ENCODE measurements around the gene OR1F1. TPM values are rescaled to one million over a fixed set of nuclear protein-coding genes. Genes with fewer than 3 reads are reported as not detected.
"Not testable (repeated sequence)": the region's sequence is repeated elsewhere in the genome, so short reads cannot be mapped to it uniquely, and the experiment has no call there.

The OR1F1 gene
- polyA plus RNA-seq, 3 donors: not detected

DNA sequence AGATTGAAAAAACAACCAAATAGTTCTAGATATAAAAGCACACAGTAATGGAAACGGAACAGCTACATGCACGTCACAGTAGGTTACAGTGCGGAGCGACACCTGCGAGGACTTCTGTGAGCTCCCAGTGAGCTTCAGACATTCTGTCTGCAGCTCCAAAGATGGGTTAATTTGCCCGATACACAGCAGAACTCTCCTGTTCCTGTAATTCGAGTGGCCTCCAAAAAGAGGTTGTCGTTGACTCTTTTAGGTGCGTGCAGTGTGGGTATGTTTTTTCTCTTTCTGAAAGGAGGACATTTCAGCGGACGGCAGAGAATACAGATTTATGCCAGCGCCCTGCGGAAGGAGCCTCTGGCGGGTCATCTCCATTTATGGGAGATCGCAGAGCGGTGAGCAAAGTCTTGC lies 2.9 kb downstream of the OR1F1 start:
- WGBS, 3 donors: 9 to 13% (median 12%) methylated on average over 16 of the region's 16 CpGs
- H3K27ac ChIP-seq (ENCODE audit: low read depth, low read length): no peak overlapping the region

DNA sequence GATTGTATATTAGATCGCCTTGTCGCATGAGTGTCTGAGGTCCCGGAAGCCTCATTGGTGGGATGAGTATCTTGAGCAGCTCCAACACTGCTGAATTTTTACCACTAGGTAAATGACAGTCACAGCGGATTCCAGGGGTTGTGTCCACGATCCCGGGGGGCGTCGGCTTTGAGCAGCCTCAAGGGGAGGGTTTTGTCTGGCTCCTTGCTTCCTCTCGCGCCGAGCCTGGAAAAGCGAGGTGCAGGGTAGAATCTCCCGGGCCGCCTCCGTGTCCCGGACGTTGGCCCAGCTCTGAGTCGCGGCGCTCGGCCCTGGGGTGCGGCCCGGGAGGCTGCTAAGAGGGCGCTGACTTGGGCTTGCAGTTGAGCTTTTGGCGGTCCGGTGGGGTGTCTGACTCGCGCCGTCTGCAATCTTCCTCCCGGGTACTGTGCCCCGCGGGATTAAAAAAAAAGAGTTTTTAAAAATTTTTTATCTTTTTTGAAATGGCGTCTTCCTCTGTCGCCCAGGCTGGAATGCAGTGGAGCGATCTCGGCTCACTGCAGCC lies 4.5 kb downstream of the OR1F1 start:
- WGBS, 3 donors: 29 to 44% (median 31%) methylated on average over 34 to 36 of the region's 36 CpGs

GRCh38 chr16:3193221-3194212 lies 5.5 kb downstream of the OR1F1 start:
- no peak overlapping the region for H3K27ac ChIP-seq (ENCODE audit: low read depth, low read length)
- WGBS, 3 donors: 61 to 72% (median 64%) methylated on average over 49 of the region's 49 CpGs

More for the DNA sequence above, 4.5 kb downstream of the OR1F1 start:
- no peak overlapping the region for H3K27ac ChIP-seq (ENCODE audit: low read depth, low read length)

DNA sequence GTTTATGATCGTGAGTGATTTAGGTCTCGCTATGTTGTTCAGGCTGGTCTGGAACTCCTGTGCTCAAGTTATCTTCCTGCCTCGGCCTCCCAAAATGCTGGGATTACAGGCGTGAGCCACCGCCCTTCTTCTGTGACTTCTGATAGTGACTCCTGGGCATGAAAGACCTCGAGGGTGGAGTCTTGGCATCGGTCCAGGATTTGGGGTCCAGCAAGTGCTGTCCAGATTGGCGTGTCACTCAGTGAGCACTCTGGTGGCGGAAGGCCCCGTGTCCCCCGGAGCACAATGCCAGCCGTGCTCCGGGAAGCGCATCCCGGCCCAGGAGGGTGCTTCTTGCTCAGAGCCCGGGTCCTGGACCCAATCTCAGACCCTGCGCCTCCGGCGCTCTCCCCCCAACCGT lies 6.8 kb downstream of the OR1F1 start:
- no peak overlapping the region for H3K27ac ChIP-seq (ENCODE audit: low read depth, low read length)
- 68 to 84% (median 82%) methylated on average over 20 of the region's 20 CpGs for WGBS, 3 donors

GRCh38 chr16:3195975-3196374 lies 8.0 kb downstream of the OR1F1 start:
- H3K27ac ChIP-seq (ENCODE audit: low read depth, low read length): no peak overlapping the region
- WGBS, 3 donors: 57 to 68% (median 68%) methylated on average over 10 of the region's 10 CpGs

GRCh38 chr16:3197694-3198333 lies 9.8 kb downstream of the OR1F1 start:
- 60 to 64% (median 64%) methylated on average over 3 of the region's 3 CpGs for WGBS, 3 donors
- H3K27ac ChIP-seq (ENCODE audit: low read depth, low read length): not testable (repeated sequence)

DNA sequence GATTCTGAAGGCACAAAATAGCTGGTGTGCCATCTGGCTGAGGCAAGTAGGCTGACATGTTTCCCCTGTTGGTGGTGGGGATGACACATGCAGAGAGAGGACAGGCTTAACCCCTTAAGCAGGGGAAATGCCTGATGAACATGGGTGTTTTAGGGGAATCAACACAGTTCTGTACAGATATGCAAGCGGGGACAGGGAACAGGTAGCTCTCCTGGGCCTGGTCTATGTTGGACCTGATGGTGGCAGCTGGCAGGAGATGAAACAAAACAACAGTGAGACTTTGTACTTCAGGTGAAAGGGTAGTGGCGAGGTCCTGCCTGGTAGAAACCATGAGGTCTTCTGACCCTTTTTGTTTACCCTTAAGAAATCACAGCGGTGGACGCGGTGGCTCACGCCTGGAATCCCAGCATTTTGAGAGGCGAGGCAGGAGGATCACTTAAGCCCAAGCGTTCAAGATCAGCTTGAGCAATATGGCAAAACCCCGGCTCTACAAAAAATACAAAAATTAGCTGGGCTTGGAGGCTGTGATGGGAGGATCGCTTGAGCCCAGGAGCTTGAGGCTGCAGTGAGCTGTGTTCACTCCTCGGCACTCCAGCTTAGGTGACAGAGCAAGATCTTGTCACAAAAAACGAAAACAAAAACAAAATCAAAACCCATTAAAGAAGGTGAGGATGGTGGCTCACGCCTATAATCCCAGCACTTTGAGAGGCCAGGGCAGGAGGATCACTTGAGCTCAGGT lies 10.5 kb downstream of the OR1F1 start:
- 60 to 80% (median 76%) methylated on average over 13 of the region's 13 CpGs for WGBS, 3 donors

DNA sequence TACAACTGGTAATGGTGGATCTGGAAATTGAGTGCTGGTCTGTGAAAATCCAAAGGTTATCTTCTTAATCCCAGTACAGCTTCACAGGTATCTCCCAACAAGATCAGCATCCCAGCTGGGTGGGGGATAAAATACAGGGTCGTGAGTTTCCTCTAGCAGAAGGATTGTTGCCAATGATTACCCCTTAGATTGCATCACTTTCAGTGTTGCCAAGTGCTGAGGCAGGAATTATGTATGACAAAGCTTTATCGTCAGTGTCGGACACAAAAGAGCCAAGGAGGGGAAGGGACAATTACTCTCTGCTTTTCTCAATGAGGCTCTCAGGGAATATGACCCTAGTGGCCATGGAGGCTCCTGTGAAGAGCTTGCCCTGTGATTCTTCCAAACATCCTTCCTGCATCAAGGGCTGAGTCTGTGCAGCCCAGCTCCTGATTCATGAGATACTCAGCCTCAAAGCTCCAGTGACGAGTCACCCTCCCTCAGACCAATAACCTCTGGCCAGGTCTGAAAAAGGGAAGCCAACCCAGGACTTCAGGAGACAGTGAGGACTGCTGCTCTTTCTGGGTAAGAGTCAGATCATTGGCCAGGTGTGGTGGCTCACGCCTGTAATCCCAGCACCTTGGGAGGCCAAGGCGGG lies 15.0 kb downstream of the OR1F1 start:
- no peak overlapping the region for H3K27ac ChIP-seq (ENCODE audit: low read depth, low read length)
- WGBS, 3 donors: 65 to 69% (median 69%) methylated on average over 6 of the region's 6 CpGs

More for the DNA sequence above, 10.5 kb downstream of the OR1F1 start:
- H3K27ac ChIP-seq (ENCODE audit: low read depth, low read length): no peak overlapping the region

GRCh38 chr16:3205939-3206338 lies 17.9 kb downstream of the OR1F1 start:
- 52 to 70% (median 57%) methylated on average over 3 of the region's 3 CpGs for WGBS, 3 donors
- H3K27ac ChIP-seq (ENCODE audit: low read depth, low read length): not testable (repeated sequence)

DNA sequence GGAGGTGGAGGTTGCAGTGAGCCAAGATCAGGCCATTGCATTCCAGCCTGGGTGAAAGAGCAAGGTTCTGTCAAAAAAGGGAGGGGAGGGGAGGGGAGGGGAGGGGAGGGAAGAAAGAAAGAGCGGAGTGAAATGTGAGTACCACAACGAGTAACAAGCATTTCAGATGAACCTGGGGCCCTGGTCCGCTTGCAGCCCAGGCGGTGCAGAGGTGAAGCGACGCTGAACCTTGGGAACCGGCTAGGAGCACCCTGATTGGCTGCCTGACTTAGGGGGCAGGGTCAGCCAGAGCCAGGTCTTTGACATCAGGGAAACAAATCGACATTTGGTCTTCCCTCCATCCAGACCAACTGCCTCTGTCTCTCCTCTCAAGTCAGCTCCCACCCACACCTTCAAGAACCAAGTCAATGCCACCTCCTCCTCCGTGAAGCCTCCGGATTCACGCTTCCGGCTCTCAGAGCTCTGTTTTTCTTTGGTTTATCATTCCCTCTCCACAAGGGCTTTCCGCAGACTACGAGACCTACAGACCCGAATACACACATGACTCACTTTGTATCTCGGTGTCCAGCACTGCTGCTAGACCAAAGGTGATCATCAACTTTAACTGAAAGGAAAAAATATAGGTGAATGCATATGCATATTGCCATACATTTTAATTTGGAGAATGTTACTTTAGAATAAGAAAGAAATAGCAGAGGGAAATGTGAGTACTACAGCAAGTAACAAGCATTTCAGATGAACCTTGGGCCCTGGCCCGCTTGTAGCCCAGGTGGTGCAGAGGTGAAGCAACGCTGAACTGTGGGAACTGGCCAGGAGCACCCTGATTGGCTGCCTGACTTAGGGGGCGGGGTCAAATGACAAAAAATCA lies 19.3 kb downstream of the OR1F1 start:
- 68 to 76% (median 71%) methylated on average over 15 to 19 of the region's 19 CpGs for WGBS, 3 donors
- H3K27ac ChIP-seq (ENCODE audit: low read depth, low read length): no peak overlapping the region

- 84 to 86% (median 84%) methylated on average over 3 of the region's 3 CpGs for WGBS, 3 donors
Observed at GRCh38 chr16:3212006-3212405, 24.0 kb downstream of the OR1F1 start.

GRCh38 chr16:3212567-3212966 lies 24.6 kb downstream of the OR1F1 start:
- 40 to 85% (median 70%) methylated on average over 1 of the region's 1 CpG for WGBS, 3 donors
- H3K27ac ChIP-seq (ENCODE audit: low read depth, low read length): no peak overlapping the region

More at GRCh38 chr16:3212006-3212405, 24.0 kb downstream of the OR1F1 start:
- H3K27ac ChIP-seq (ENCODE audit: low read depth, low read length): no peak overlapping the region

DNA sequence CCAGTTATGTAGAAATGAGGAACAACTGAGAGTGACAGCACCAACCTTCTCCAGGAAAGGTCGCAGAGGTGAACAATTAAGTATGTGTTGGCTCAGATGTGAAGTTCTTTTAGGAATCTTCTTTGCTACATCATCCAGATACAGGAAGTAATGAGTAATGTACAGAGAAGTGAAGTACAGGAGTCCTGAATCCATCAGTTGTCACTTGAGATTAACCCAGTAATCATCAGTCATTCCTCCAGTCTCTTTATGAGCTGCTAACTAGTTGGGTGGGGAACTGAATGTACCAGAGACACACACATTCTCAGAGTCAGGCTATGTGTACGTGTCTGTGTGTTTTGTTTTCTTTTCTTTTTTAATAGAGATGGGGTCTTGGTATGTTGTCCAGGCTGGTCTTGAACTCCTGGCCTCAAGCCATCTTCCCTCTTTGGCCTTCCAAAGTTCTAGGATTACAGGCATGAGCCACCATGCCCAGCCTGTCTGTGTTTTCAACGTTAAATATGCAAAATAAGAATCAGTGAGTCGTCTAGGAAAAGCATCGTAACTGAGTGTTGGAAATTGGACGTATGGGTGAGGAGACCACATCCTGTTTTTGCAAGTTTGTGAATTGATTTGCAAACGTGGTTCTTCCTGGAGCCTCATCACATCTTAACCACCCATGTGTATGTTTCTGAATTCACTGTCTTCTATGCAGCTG lies 27.0 kb downstream of the OR1F1 start:
- WGBS, 3 donors: 28 to 31% (median 28%) methylated on average over 7 of the region's 7 CpGs
- no peak overlapping the region for H3K27ac ChIP-seq (ENCODE audit: low read depth, low read length)

GRCh38 chr16:3215601-3216262 lies 27.7 kb downstream of the OR1F1 start:
- 74 to 82% (median 79%) methylated on average over 11 of the region's 11 CpGs for WGBS, 3 donors
- no peak overlapping the region for H3K27ac ChIP-seq (ENCODE audit: low read depth, low read length)

DNA sequence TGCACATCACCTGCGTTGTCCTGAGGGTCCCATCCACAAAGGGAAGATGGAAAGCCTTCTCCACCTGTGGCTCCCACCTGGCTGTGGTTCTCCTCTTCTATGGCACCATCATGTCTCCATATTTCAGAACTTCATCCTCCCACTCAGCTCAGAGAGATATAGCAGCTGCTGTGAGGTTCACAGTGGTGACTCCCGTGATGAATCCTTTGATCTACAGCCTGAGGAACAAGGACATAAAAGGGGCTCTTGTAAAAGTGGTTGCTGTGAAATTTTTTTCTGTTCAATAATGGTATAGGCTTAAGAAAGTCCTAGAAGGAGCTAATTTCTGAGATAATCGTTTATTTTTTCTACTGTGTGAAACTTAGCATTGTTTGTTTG lies 28.2 kb downstream of the OR1F1 start:
- 39 to 69% (median 60%) methylated on average over 3 of the region's 3 CpGs for WGBS, 3 donors
- no peak overlapping the region for H3K27ac ChIP-seq (ENCODE audit: low read depth, low read length)

DNA sequence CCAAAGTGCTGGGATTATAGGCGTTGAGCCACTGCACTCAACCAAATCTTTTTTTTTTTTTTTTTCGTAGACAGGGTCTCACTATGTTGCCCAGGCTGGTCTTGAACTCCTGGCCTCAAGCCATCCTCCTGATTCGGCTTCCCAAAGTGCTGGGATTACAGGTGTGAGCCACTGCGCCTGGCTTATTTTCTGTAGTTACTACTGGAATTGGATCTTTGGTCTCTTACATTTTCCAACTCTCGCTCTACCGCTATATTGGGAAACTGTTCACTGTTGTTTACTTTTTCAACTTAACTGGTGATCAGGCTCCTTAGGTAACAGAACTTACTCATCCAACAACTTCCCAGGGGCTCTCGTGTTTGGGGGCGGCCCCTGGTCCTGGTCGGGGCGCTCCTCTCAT lies 32.8 kb downstream of the OR1F1 start:
- 87 to 92% (median 89%) methylated on average over 10 of the region's 10 CpGs for WGBS, 3 donors
- no peak overlapping the region for H3K27ac ChIP-seq (ENCODE audit: low read depth, low read length)
